Measurements from ENCODE around the gene CREB3.

- TF ChIP-seq ATF3 (IDR thresholded peaks at IDR 0.05), result no peak
- no peak for TF ChIP-seq CTCF (IDR thresholded peaks at IDR 0.05; ENCODE audit: low read depth, low read length, missing input control)
- TF ChIP-seq RAD21 (IDR thresholded peaks at IDR 0.05), result no peak
- TF ChIP-seq ZBTB33 (IDR thresholded peaks at IDR 0.05), result no peak
- TF ChIP-seq JUND (IDR thresholded peaks at IDR 0.05), result no peak
- no peak for TF ChIP-seq REST (IDR thresholded peaks at IDR 0.05)
- TF ChIP-seq HNF4A (conservative IDR thresholded peaks at IDR 0.05), result no peak
- no peak for TF ChIP-seq YY1 (IDR thresholded peaks at IDR 0.05)
- TF ChIP-seq EGR1 (IDR thresholded peaks at IDR 0.05; ENCODE audit: low read depth in 2 of 2), result no peak
- TF ChIP-seq GABPA (IDR thresholded peaks at IDR 0.05 in 1 of 2, conservative IDR thresholded peaks at IDR 0.05 in 1 of 2), result no peak
Observed at GRCh38 chr9:35691334-35691650, 41.2 kb upstream of the CREB3 start.

Data from liver (tissue), 3 donors.